Colonic mucosa (tissue), 4 donors: ENCODE measurements around the gene NPFFR1. TPM values are rescaled to one million over a fixed set of nuclear protein-coding genes. Genes with fewer than 3 reads are reported as not detected.

Experiments
- DNase-seq: peaks from one replicate; pipeline ENCODE4 v3.0.0-alpha.2; 2020
- H3K27ac ChIP-seq: fragments of 200-600 bp; one replicate; pipeline ENCODE4 v1.8.0; 2021
- H3K27me3 ChIP-seq: fragments of 200-600 bp; one replicate; pipeline ENCODE4 v1.8.0; 2021
- H3K36me3 ChIP-seq: fragments of 200-600 bp; one replicate; pipeline ENCODE4 v1.8.0; 2021
- H3K4me1 ChIP-seq: fragments of 200-600 bp; one replicate; pipeline ENCODE4 v1.8.0; 2021; ENCODE audit warnings: mild to moderate bottlenecking
- H3K4me3 ChIP-seq: fragments of 200-600 bp; one replicate; pipeline ENCODE4 v1.8.0; 2021
- H3K9ac ChIP-seq, 2 donors: one replicate each; pipeline ENCODE4 v1.7.0; 2013; ENCODE audit warnings: control low read depth in 2 of 2, low read depth in 2 of 2, low read length in 2 of 2
- H3K9me3 ChIP-seq: fragments of 200-600 bp; one replicate; pipeline ENCODE4 v1.8.0; 2021
- intact Hi-C: fragments of 100-400 bp; cut with DNase I; formaldehyde crosslinking; loops from one replicate; pipeline ENCODE4 v1.14.1; 2022
- total RNA-seq, 2 donors: library from RNA; stranded (reverse); fragmentation: NEBNext Ultra II Directional in 1 of 2; extraction: Animal tissue kit (Norgen Biotek cat#: 25700) in 1 of 2; gene quantifications; one replicate each; pipeline ENCODE4 v1.2.1, GENCODE V29; 2021
- TF ChIP-seq, protein P1 (sequence below): fragments of 200-600 bp; IDR thresholded peaks from one replicate; pipeline ENCODE4 v1.8.0; 2022; ENCODE audit warnings: antibody characterized with exemption, mild to moderate bottlenecking
- donor health status: healthy.
- donor health status: DM: no; HTN: no; CAD: no.
- donor health status: DM: no; HTN: no; CAD: no.

Gene NPFFR1
- total RNA-seq, 2 donors from 2014 or later: 0.07 to 0.08 TPM

DNA sequence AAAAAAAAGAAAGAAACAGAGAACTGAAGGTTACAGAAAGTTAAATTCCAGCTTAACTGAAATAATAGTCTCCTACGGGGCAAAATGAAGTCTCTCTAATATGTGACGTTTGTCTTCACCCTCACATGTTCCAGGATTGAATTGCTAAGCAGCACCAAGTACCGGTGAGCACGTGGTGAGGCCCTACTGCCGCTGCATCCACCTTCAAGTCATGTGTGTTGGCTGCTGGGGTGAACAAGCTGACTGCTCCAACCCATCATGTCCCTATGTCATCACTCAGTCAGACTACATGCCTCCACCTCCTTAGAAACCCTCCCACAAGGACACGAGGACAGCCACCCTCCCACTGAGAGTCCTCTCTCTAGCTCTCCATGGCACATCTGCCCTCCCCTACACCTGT lies 35.4 kb upstream of the NPFFR1 start:
- TF ChIP-seq, protein P1, sequence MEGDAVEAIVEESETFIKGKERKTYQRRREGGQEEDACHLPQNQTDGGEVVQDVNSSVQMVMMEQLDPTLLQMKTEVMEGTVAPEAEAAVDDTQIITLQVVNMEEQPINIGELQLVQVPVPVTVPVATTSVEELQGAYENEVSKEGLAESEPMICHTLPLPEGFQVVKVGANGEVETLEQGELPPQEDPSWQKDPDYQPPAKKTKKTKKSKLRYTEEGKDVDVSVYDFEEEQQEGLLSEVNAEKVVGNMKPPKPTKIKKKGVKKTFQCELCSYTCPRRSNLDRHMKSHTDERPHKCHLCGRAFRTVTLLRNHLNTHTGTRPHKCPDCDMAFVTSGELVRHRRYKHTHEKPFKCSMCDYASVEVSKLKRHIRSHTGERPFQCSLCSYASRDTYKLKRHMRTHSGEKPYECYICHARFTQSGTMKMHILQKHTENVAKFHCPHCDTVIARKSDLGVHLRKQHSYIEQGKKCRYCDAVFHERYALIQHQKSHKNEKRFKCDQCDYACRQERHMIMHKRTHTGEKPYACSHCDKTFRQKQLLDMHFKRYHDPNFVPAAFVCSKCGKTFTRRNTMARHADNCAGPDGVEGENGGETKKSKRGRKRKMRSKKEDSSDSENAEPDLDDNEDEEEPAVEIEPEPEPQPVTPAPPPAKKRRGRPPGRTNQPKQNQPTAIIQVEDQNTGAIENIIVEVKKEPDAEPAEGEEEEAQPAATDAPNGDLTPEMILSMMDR: no peak

DNA sequence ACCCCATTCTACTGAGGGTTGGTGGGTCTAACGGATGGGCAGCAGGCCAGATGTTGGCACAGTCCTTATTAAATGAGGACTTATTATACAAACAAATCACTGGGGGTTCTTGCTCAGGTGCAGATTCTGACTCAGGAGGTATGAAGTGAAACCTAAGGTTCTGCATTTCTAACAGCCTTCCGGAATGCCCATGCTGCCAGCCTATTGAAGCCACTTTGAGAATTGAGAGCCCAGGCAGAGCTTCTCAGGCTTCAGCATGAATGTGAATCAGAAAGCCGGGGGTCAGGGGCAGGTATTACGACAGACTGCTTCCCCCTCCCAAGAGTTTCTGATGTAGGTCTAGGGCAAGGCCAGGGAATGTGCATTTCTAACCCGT lies 34.1 kb upstream of the NPFFR1 start:
- H3K4me3 ChIP-seq: no peak overlapping the region
- intact Hi-C loops: no loop called here
- H3K4me1 ChIP-seq: no peaks in the 10 kb centered on the region
- no peak overlapping the region for H3K9ac ChIP-seq
- no peaks in the 10 kb centered on the region for H3K27me3 ChIP-seq
- TF ChIP-seq, protein P1: no peak
- H3K36me3 ChIP-seq: no peaks in the 10 kb centered on the region
- no peak overlapping the region for H3K27ac ChIP-seq
- H3K9me3 ChIP-seq: no peaks in the 10 kb centered on the region
- DNase-seq: no peak

More for the DNA sequence above, 35.4 kb upstream of the NPFFR1 start:
- Histone ChIP-seq H3K4me3 (no peak overlapping the region), H3K9me3 (no peaks in the 10 kb centered on the region), H3K27me3 (no peaks in the 10 kb centered on the region), H3K9ac (no peak overlapping the region), H3K27ac (no peak overlapping the region), H3K36me3 (no peaks in the 10 kb centered on the region), H3K4me1 (no peaks in the 10 kb centered on the region)
- intact Hi-C loops: no loop called here
- no peak for DNase-seq

DNA sequence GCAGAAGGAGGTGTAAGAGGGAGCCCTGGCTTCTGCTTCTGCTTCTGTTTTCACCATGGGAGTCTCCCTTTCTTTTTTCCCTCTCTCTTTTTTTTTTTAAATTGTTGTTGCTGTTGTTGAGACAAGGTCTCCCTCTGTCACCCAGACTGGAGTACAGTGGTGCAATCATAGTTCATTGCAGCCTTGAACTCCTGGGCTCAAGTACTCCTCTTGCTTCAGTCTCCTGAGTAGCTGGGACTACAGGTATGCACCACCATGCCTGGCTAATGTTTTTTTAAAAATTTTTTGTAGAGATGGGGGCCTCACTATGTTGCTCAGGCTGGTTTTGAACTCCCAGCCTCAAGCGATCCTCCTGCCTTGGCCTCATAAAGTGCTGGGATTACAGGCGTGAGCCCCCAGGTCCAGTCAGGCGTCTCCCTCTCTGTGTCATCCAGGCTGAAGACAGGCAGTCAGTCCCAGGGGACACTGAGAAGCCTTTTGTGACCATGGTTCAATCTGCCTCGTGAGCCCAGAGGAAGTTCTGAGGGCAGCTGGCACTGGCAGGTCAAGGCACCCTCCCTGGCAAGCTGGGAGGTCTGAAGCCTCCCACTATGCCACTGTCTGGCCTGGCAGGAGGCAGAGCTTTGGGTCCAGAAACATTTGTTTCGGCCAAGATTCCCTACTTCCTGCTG lies 33.6 kb upstream of the NPFFR1 start:
- no peaks in the 10 kb centered on the region for H3K9me3 ChIP-seq
- TF ChIP-seq, protein P1: no peak
- no peak for DNase-seq

DNA sequence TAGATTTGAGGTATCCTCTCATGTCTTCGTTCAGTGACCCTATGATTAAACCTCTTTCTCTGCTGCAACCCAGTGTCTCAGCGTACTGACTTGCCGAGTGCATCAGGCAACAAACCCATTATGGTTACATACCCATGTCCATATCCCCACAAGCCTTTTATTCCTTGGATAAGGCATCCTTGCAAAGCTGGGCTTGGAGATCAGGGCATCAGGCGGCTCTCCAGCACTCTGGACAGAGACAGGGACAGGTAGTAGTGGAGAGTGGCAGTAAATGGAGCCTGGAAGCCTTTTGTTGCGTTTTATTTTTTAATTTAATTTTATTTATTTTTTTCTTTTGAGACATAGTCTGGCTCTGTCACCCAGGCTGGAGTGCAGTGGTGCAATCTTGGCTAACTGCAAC lies 32.0 kb upstream of the NPFFR1 start:
- H3K27ac ChIP-seq: no peak overlapping the region
- H3K36me3 ChIP-seq: no peaks in the 10 kb centered on the region
- DNase-seq: no peak
- H3K27me3 ChIP-seq: no peaks in the 10 kb centered on the region
- H3K4me1 ChIP-seq: no peaks in the 10 kb centered on the region
- intact Hi-C loops: no loop called here
- H3K9me3 ChIP-seq: no peaks in the 10 kb centered on the region
- H3K4me3 ChIP-seq: no peak overlapping the region
- no peak overlapping the region for H3K9ac ChIP-seq
- TF ChIP-seq, protein P1: no peak

More for the DNA sequence above, 33.6 kb upstream of the NPFFR1 start:
- Histone ChIP-seq H3K27me3 (no peaks in the 10 kb centered on the region), H3K4me1 (no peaks in the 10 kb centered on the region), H3K36me3 (no peaks in the 10 kb centered on the region), H3K27ac (no peak overlapping the region), H3K9ac (no peak overlapping the region), H3K4me3 (no peak overlapping the region)
- intact Hi-C loops: no loop called here

DNA sequence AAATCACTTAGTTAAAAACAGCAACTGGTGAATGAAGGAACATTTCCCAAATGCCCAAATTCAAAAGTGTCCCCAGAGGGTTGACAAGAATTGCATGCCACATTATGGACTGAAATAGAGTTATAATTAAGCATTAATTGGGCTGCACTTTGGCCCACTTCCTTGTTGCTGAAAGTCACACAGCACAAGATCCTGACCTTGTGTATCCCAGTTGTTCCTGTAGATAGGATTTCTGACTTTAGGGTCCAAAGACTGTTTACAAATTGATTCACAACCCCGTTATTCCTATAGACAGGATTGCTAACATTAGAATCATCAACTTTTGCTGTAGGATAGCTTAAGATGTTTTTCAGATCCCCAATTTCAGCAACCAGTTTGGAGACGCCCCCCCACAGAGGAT lies 31.5 kb upstream of the NPFFR1 start:
- Histone ChIP-seq H3K4me3 (no peak overlapping the region), H3K9me3 (no peaks in the 10 kb centered on the region), H3K27me3 (no peaks in the 10 kb centered on the region), H3K9ac (no peak overlapping the region), H3K4me1 (no peaks in the 10 kb centered on the region), H3K36me3 (no peaks in the 10 kb centered on the region), H3K27ac (no peak overlapping the region)
- intact Hi-C loops: no loop called here
- TF ChIP-seq, protein P1: no peak
- DNase-seq: no peak
